HepG2 (cell line): Measurements from ENCODE around the gene POLE.

ENCODE experiments used
- HDAC1 ChIP-seq: sonication (generic); formaldehyde crosslinking; IDR thresholded peaks from 2 replicates; pipeline ENCODE4 v1.5.1; 2020; ENCODE audit warnings: mild to moderate bottlenecking, missing genetic modification reagents
- PTBP1 ChIP-seq: fragments of 200-400 bp; formaldehyde crosslinking; IDR thresholded peaks from 2 replicates; pipeline ENCODE4 v1.6.1; 2018; ENCODE audit warnings: low read length, low read depth; ENCODE audit not compliant: poor library complexity, severe bottlenecking
- SUZ12 ChIP-seq: fragments of 150-350 bp; IDR thresholded peaks from 2 replicates; pipeline ENCODE4 v1.6.1; 2014; ENCODE audit warnings: low read depth, low read length
- ZBTB34 ChIP-seq: sonication (generic); formaldehyde crosslinking; IDR thresholded peaks from 2 replicates; pipeline ENCODE4 v1.8.0; 2022; ENCODE audit warnings: mild to moderate bottlenecking, missing genetic modification reagents
- ZNF335 ChIP-seq: sonication (generic); formaldehyde crosslinking; IDR thresholded peaks from 2 replicates; pipeline ENCODE4 v1.4.0; 2020; ENCODE audit warnings: missing genetic modification reagents
- TF ChIP-seq, protein P1 (sequence below): sonication (generic); formaldehyde crosslinking; IDR thresholded peaks from 2 replicates; pipeline ENCODE4 v1.9.0; 2021; ENCODE audit warnings: missing genetic modification reagents, borderline replicate concordance
- TF ChIP-seq, protein P2 (sequence below): sonication (generic); formaldehyde crosslinking; IDR thresholded peaks from 2 replicates; pipeline ENCODE4 v1.4.0; 2020; ENCODE audit warnings: low read depth, missing genetic modification reagents

DNA sequence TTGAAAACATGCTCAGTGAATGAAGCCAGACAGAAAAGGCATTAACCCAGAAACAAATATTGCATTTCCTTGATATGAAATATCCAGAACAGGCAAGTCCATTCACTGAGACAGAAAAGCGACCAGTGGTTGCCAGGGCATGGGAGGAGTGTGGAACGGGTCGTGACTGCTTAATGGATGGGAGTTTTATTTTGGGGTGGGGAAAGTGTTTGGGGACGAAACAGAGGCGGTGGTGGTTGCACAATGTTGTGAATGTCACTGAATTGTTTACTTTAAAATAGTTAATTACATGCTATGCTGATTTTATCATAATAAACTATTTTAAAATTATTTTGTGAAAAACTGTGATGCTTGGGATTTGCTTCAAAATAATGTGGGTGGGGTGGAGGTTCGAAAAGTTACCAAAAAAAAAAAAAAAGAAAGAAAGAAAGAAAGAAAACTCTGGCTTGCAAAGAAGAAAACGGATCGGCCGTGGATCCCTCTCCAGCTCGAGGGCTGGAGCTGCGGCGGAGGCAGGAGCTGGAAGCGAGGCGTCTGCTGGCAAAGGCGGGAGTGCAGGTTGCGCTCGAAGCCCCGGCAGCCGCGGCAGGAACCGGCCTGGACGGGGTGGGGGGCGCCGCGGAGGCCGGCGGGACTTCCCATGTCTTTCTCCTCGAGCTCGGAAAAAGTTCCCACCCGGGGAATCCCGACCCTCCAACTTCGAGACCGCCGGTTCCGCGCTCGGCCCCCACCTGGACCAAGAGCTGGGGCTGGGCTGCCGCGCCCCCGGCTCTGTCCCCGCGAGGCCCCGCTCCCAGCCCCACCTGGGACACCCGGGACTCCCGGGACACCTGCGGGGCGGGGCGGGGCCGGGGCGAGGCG lies 69.1 kb downstream of the POLE start:
- TF ChIP-seq PTBP1 (no peak), SUZ12 (no peak), HDAC1 (CRISPR knock-in tag) (no peak), ZBTB34 (CRISPR knock-in tag) (no peak), ZNF335 (CRISPR knock-in tag) (no peak)
- TF ChIP-seq, protein P1, sequence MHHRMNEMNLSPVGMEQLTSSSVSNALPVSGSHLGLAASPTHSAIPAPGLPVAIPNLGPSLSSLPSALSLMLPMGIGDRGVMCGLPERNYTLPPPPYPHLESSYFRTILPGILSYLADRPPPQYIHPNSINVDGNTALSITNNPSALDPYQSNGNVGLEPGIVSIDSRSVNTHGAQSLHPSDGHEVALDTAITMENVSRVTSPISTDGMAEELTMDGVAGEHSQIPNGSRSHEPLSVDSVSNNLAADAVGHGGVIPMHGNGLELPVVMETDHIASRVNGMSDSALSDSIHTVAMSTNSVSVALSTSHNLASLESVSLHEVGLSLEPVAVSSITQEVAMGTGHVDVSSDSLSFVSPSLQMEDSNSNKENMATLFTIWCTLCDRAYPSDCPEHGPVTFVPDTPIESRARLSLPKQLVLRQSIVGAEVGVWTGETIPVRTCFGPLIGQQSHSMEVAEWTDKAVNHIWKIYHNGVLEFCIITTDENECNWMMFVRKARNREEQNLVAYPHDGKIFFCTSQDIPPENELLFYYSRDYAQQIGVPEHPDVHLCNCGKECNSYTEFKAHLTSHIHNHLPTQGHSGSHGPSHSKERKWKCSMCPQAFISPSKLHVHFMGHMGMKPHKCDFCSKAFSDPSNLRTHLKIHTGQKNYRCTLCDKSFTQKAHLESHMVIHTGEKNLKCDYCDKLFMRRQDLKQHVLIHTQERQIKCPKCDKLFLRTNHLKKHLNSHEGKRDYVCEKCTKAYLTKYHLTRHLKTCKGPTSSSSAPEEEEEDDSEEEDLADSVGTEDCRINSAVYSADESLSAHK (CRISPR knock-in tag) = no peak
- TF ChIP-seq, protein P2, sequence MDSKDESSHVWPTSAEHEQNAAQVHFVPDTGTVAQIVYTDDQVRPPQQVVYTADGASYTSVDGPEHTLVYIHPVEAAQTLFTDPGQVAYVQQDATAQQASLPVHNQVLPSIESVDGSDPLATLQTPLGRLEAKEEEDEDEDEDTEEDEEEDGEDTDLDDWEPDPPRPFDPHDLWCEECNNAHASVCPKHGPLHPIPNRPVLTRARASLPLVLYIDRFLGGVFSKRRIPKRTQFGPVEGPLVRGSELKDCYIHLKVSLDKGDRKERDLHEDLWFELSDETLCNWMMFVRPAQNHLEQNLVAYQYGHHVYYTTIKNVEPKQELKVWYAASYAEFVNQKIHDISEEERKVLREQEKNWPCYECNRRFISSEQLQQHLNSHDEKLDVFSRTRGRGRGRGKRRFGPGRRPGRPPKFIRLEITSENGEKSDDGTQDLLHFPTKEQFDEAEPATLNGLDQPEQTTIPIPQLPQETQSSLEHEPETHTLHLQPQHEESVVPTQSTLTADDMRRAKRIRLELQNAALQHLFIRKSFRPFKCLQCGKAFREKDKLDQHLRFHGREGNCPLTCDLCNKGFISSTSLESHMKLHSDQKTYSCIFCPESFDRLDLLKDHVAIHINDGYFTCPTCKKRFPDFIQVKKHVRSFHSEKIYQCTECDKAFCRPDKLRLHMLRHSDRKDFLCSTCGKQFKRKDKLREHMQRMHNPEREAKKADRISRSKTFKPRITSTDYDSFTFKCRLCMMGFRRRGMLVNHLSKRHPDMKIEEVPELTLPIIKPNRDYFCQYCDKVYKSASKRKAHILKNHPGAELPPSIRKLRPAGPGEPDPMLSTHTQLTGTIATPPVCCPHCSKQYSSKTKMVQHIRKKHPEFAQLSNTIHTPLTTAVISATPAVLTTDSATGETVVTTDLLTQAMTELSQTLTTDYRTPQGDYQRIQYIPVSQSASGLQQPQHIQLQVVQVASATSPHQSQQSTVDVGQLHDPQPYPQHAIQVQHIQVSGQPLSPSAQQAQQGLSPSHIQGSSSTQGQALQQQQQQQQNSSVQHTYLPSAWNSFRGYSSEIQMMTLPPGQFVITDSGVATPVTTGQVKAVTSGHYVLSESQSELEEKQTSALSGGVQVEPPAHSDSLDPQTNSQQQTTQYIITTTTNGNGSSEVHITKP = no peak
